NCI-H1092 treated with DMSO at 0.1 percent for 48 hours (cell line): ENCODE results near the gene CELA3A.

Experiments
- DNase-seq: peaks from one replicate; lab custom pipeline; 2025; lab: John Stamatoyannopoulos, UW

Gene CELA3A

GRCh38 chr1:22050330-22050729 lies 48.9 kb downstream of the CELA3A start:
- no peak for DNase-seq

GRCh38 chr1:22051607-22052114 lies 50.2 kb downstream of the CELA3A start:
- no peak for DNase-seq

GRCh38 chr1:22052115-22053016 lies 50.9 kb downstream of the CELA3A start, which contains the start of gene CDC42:
CDC42 (plus strand) TSS chr1:22052709; CDS start chr1:22078479, 25,770 bp downstream.
- peak; percentile 98 for DNase-seq

- DNase-seq, result peak; percentile 61
Observed at GRCh38 chr1:22053017-22053860, 51.8 kb downstream of the CELA3A start.

- DNase-seq, result no peak
Observed at GRCh38 chr1:22053861-22054770, 52.7 kb downstream of the CELA3A start.

GRCh38 chr1:22055463-22055862 lies 54.0 kb downstream of the CELA3A start:
- no peak for DNase-seq

- DNase-seq, result no peak
Observed at GRCh38 chr1:22056043-22056442, 54.6 kb downstream of the CELA3A start.

GRCh38 chr1:22056936-22057335 lies 55.5 kb downstream of the CELA3A start:
- DNase-seq, result no peak

- DNase-seq, result no peak
Observed at GRCh38 chr1:22057861-22058260, 56.4 kb downstream of the CELA3A start.
